RPMI7951 (cell line): ENCODE measurements around the gene S100G. TPM values are rescaled to one million over a fixed set of nuclear protein-coding genes. Genes with fewer than 3 reads are reported as not detected.

Experiments used
- DNase-seq: peaks from one replicate; pipeline ENCODE4 v3.0.0-alpha.2; 2012; ENCODE audit warnings: low read depth
- total RNA-seq: library from RNA; depleted of rRNA; stranded (reverse); fragments of >200 nt; shearing (Covaris generic); gene quantifications from 2 replicates; pipeline ENCODE4 v1.2.3, GENCODE V29; 2014

S100G gene
- total RNA-seq, 1 experiment from 2014 or later: not detected

DNA sequence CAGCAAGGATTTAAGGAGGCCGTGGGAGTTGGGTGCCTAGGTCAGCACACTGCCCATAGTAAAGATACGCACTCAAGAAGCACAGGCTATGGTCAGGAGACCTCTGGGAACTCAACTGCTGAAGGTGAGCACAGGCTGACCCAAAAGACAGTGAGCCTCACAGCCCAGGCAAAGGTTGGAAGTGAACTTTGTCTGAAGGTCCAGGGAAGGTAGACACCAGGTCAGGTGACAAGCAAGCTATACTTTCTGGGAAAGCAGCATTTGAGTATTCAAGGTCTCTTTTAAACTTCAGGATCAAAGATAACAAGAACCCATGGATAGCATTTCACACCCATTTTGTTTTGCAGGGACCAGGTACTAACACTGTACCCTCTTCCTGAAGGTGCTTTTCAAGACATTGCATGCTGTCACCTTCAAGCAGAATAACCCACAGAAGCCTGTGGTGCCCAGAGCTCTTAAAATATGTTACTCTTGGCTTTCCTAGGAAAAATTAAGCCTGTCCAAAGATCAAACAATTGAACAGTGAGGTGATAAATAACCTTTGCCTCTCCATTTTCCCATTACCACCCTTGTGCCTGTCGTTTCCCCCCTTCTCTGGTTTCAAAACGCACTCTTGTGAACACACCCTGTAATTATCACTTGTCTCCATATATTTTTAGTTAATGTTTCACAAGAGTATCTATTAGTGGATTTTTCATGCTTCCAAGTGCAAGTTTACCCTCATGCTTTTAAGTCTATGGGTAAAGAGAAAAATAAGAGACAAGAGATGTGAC is 3.4 kb upstream of the S100G start:
- no peak for DNase-seq

- DNase-seq: no peak
Measured at GRCh38 chrX:16651391-16652024, 1.6 kb downstream of the S100G start.

- DNase-seq: no peak
Measured at GRCh38 chrX:16653424-16653823, 3.5 kb downstream of the S100G start.

DNA sequence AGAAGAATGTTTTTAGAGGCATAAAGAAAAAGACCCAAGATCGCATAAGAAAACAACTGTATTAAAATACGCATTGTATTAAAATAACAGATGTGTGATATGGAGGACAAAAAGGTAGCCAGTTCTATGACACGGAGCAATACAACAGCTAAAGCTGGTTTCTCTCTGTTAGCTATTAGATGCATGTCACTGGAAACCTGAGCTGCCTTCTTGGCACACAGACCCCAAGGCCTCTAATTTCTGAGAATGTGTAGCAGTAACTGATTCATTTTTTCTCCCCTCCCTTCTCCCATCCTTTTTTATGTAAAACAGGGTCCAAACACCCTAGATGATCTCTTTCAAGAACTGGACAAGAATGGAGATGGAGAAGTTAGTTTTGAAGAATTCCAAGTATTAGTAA is 4.1 kb downstream of the S100G start:
- no peak for DNase-seq

DNA sequence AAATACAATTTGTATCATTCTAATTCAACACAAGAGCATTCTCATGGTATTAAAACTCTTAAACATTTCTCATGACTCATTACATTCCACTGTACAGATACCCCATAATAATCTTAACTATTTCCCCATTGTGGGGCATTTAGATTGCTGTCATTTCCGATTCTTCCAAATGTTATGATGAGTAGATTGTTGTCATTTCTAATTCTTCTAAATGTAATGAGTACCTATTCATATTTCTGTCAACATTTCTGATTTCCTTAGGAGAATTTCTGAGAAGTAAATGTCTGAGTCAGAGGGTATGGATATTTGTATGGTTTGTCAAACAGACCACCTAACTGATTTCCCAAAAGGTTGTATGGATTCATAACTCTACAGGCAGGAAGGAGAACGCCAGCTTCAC is 8.3 kb downstream of the S100G start:
- DNase-seq: peak; percentile 9

- no peak for DNase-seq
Measured at GRCh38 chrX:16659321-16659720, 9.4 kb downstream of the S100G start.

DNA sequence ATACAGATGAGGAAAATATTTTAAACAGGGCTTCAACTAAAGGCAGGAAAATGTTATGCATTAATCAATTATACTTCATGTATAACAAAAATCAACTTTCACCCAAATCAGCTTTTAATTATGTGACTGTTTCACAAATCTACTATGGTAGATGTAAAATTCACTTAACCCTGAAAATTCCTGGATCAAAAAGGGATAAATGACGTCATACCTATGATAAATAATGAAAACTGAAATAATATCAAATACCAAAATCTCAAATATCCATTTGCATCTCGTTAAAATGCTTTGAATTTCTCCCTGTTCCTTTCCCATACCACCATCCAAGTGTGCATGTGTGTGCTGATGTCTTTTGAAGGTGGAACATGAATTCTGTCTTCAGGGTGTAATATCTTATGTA is 11.5 kb downstream of the S100G start:
- DNase-seq: no peak

GRCh38 chrX:16662402-16662801 is 12.4 kb downstream of the S100G start:
- no peak for DNase-seq

DNA sequence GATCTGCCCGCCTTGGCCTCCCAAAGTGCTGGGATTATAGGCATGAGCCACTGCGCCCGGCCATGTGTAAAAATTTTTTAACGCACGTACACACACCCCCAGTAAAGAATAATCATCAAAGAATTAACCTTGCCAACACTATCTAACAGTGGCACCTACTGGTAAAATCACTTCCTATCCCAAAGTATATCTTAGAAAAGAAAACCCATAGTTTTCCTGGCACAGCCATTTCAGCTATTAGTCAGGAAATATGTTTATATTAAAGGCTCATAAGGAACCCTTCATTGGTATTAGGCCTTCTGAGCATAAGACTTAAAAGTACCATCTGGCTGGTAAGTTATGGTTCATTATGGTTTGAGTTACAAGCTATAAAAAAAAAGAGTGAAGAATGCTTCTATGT is 14.1 kb downstream of the S100G start:
- DNase-seq: no peak

GRCh38 chrX:16664626-16665025 is 14.7 kb downstream of the S100G start:
- no peak for DNase-seq

- peak; percentile 63 for DNase-seq
Measured at GRCh38 chrX:16665089-16665488, 15.1 kb downstream of the S100G start.

DNA sequence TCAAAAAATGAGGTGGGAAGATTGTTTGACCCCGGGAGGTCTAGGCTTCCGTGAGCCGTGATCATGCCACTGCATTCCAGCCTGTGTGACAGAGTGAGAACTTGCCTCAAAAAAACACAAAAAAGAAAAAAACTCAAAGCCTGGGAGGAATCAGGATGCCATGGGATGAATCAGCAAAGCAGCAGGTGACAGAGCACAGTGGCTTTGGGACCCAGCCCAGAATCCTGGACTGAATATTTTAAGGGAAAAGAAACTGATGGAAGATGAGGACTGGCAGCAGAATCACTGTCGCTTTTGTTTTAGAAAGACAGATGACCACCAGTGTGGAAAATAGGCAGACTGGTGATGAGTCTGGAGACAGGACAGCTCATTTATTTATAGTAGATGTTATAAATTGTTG is 16.6 kb downstream of the S100G start:
- peak; percentile 74 for DNase-seq

- peak; percentile 42 for DNase-seq
Measured at GRCh38 chrX:16671005-16671404, 21.0 kb downstream of the S100G start.

DNA sequence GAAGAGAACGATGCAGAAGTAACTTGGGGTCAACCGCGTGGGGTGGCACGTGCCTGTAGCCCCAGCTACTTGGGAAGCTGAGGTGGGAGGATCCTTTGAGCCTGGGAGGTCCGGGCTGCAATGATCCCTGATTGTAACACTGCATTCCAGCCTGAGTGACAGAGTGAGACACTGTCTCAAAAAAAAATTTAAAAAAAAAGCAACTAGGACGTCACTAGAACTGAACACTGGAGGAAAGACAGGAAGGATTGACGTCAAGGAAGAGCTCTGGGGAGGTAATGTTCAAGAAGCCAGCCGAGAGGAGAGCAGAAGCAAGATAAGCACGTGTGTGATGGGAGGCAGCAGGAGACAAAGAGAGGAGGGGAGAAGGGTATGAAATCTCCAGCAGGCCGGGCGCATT is 28.7 kb downstream of the S100G start:
- no peak for DNase-seq

DNA sequence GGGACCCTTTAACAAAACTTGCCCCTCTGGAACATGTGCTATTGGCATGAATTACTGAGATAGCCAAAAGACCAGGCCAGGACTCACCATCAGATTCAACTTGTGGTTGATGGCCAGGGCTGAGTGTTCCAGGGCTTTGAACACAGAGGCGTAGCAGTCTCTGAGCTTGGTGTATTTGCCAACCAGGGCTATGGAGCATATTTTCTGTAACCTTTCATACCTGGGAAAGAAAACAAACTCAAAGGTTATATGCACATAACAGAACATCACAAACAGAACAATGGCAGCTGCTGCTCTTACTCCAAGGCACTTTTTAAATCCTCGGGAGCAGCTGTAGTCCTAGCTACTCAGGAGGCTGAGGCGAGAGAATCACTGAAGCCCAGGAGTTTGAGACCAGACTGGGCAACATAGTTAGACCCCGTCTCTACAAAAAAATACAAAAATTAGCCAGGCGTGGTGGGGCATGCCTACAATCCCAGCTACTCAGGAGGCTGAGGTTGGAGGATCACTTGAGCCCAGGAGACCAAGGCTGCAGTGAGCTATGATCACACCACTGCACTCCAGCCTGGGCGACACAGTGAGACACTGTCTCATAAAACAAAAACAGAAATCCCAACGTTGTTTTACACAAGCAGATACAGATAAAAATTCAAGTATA is 33.2 kb downstream of the S100G start:
- no peak for DNase-seq

DNA sequence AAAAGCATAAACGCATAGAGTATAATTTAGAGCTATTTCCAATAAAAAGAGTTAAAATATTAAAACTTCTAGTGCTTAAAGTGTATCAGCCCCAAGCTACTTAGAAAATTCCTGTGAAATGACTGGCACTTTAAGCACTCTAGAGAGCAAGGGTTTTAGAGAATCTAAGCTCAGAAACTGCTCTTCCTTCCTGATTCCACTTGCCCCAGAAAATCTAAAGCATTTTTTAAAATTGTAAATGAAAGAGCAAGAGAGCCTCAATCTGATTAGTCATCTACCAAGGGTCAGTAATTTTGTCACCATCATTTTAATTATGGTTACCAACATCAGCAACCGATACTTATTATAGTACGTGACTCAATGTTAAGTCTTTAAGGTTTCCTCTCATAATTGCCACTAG is 37.6 kb downstream of the S100G start:
- DNase-seq: peak; percentile 6

DNA sequence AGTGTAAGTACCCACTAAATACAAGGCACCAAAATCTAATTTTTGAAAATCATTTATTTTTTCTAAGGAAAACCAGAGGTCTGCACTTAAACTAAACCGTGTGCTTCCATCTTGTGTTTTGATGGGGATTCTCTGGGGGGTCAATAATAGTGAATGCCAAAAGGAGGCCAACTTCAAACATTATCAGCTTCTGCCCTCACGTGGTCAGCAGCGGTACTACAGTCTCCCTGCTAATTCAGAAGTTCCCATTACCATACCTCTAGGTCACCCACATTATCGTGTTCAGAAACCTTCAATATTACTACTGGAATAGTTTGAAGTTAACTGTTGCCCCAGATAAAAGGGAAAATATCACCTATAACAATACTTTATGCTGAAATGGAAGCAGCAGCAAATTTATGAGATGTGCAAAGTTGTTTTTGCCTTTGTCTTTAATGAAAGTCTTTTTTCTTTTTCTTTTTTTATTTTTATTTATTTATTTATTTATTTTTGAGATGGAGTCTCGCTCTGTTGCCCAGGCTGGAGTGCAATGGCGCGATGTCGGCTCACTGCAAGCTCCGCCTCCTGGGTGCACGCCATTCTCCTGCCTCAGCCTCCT is 45.2 kb downstream of the S100G start:
- DNase-seq: peak; percentile 51

DNA sequence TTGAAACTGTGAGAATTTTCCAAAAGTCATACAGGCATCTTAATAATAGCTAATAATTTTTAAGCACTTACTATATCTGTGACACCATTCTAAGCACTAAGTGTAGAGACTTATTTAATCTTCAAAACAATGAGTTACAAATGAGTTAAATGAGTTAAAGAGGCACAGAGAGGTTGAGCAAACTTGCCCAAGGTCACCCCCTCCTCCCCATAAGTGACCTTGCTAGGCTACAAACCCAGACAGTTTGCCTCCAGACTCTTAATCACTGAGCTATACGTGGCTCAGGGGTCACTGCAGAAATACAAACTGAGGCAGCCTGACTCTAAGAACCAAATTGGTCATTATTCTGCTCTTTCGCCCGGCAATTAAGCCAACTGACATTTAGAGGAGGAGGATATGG is 47.0 kb downstream of the S100G start:
- no peak for DNase-seq

DNA sequence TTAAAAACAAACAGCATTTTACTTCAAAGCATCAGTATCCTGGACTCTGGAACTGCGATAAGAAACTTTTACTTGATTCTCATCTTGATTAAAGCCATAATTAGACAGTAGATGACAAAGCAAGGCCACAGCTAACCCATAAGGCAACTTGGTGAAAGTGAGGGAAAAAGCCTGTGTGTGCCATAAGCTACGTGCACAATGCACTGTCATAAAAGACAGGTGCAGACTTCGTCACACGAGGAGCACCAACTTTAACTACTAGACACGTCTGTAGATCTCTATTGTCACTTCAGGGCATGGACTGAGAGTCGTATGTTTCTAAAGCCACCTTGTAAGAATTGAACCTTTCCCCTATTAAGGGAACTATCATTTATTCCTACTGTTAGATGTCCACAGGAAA is 49.4 kb downstream of the S100G start:
- DNase-seq: no peak

DNA sequence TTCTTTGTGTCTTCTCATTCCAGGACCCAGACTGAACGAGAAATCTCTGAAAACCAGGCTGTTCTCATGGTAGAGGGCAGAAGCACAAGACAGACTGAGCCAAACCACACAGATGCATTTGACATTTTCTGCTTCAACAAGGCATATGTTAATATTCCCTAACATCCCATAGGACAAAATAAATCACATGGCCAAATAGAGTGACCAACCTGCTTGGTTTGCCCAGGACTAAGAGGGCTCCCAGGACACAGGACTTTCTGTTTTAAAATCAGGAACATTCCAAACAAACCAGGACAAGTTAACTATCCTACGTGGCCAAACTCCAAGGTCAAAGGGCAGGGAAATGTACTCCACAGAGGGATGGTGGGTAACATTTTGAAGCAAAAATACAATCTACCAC is 50.8 kb downstream of the S100G start:
- DNase-seq: no peak

DNA sequence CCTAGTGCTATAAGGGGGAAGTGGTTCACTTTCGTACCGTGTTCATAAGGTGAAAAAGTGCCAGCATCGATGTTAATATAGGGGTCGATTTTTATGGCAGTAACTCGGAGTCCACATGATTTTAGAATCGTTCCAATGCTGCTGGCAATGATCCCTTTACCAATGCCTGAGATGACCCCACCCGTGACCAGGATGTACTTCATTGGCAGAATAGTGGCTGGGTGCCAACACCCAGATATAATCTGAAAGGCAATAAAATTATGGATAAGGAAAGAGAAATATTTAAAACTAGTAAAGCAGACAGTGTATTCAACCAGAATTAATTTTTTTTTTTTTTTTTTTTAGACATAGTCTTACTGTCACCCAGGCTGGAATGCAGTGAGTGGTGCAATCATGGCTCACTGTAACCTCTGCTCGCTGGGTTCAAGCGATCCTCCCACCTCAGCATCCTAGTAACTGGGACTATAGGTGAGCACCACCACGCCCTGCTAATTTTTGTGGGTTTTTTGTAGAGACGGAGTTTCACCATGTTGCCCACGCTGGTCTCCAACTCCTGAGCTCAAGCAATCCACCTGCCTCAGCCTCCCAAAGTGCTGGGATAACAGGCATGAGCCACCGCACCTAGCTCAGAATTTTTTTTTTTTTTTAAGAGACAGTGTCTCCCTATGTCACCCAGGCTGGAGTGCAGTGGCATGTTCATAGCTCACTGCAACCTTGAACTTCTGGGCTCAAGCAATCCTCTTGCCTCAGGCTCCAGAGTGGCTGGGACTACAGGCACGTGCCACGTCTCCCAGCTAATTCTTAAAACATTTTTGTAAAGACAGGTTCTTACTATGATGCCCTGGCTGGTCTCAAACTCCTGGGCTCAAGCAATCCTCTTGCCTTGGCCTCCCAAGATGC is 53.0 kb downstream of the S100G start:
- no peak for DNase-seq
